ENCODE data around the gene TRPC6.

Gene TRPC6

DNA sequence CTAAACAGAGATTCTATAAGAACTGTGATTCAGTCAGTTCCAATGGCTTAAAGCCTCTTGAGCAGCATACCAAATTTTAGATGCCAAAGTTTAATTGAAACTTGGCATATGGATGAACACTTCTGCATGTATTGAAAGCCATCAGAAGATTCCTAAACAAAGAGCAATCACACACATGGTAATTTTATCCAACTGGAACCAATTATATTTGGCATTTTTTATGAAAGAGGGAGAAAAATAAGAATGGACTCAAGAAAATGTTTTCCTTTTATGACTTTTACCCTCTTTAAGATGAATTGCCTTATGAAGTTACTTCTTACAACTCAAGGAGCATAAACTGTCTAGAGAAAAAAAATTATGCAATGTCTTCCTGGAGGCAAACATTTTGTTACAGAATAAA lies 7.4 kb downstream of the TRPC6 start:
- Histone ChIP-seq H3K27ac (ENCODE audit: low read depth, low read length) (no peak overlapping the region), H3K36me3 (ENCODE audit: control insufficient read depth, insufficient read depth, low read length) (no peaks in the 10 kb centered on the region), H3K9ac (ENCODE audit: low read length) (no peak overlapping the region), H3K4me3 (ENCODE audit: low read length) (no peak overlapping the region), H3K4me1 (ENCODE audit: control insufficient read depth, insufficient read depth, low read length) (peaks cover 4% of the 10 kb centered on the region), H3K27me3 (ENCODE audit: control insufficient read depth, insufficient read depth, low read length) (no peaks in the 10 kb centered on the region)

DNA sequence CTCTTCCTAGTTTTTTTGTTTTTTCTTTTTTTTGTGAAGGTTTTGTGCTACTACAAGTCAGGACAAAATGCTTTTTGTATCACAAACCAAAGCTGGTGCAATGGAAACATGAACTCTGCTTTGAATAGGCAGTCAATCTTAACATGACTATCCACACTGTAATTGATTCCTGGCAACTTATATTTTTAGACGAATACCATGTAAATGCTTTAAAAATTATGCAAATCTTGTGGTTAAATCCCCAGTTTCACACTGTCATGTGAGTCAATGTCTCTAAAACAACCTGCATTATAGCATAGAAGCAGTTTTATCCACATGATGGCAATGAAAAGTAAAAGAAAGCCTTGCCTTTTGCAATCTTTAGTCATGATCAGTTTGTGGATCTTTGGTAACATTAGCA lies 8.9 kb downstream of the TRPC6 start:
- peaks cover 4% of the 10 kb centered on the region for H3K4me1 ChIP-seq (ENCODE audit: control insufficient read depth, insufficient read depth, low read length)
- H3K4me3 ChIP-seq (ENCODE audit: low read length), result no peak overlapping the region
- H3K36me3 ChIP-seq (ENCODE audit: control insufficient read depth, insufficient read depth, low read length), result no peaks in the 10 kb centered on the region
- H3K27ac ChIP-seq (ENCODE audit: low read depth, low read length), result no peak overlapping the region
- H3K9ac ChIP-seq (ENCODE audit: low read length), result no peak overlapping the region
- H3K27me3 ChIP-seq (ENCODE audit: control insufficient read depth, insufficient read depth, low read length), result no peaks in the 10 kb centered on the region

DNA sequence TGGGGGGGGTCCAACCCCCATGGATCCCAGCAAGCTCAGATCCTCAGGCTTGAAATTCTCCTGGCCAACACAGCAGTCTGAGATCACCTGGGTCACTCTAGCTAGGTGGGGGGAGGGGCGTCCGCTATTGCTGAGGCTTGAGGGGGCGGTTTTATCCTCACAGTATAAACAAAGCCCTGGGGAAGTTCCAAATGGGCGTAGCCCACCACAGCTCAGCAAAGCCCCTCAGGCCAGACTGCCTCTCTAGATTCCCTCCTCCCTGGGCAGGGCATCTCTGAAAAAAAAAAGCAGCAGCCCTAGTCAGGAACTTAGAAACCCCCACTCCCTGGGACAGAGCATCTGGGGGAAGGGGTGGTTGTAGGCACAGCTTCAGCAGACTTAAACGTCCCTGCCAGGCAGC lies 16.7 kb downstream of the TRPC6 start:
- no peaks in the 10 kb centered on the region for H3K36me3 ChIP-seq (ENCODE audit: control insufficient read depth, insufficient read depth, low read length)
- no peak overlapping the region for H3K27ac ChIP-seq (ENCODE audit: low read depth, low read length)
- H3K4me3 ChIP-seq (ENCODE audit: low read length), result no peak overlapping the region
- H3K27me3 ChIP-seq (ENCODE audit: control insufficient read depth, insufficient read depth, low read length), result no peaks in the 10 kb centered on the region
- H3K9ac ChIP-seq (ENCODE audit: low read length), result no peak overlapping the region
- no peaks in the 10 kb centered on the region for H3K4me1 ChIP-seq (ENCODE audit: control insufficient read depth, insufficient read depth, low read length)

DNA sequence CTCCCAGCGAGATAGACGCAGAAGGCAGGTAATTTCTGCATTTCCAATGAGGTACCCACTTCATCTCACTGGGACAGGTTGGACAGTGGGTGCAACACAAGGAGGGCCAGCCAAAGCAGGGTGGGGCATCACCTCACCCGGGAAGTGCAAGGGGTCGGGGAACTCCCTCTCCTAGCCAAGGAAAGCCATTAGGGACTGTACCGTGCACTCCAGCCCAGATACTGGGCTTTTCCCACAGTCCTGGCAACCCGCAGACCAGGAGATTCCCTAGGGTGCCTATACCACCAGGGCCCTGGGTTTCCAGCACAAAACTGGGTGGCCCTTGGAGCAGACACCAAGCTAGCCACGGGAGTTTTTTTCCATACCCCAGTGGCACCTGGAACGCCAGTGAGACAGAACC lies 17.2 kb downstream of the TRPC6 start:
- Histone ChIP-seq H3K36me3 (ENCODE audit: control insufficient read depth, insufficient read depth, low read length) (no peaks in the 10 kb centered on the region), H3K27ac (ENCODE audit: low read depth, low read length) (no peak overlapping the region), H3K9ac (ENCODE audit: low read length) (no peak overlapping the region), H3K27me3 (ENCODE audit: control insufficient read depth, insufficient read depth, low read length) (no peaks in the 10 kb centered on the region), H3K4me3 (ENCODE audit: low read length) (no peak overlapping the region), H3K4me1 (ENCODE audit: control insufficient read depth, insufficient read depth, low read length) (no peaks in the 10 kb centered on the region)

GRCh38 chr11:101563166-101563565 lies 20.6 kb downstream of the TRPC6 start:
- Histone ChIP-seq H3K4me3 (ENCODE audit: low read length) (no peak overlapping the region), H3K36me3 (ENCODE audit: control insufficient read depth, insufficient read depth, low read length) (no peaks in the 10 kb centered on the region), H3K4me1 (ENCODE audit: control insufficient read depth, insufficient read depth, low read length) (no peaks in the 10 kb centered on the region), H3K27ac (ENCODE audit: low read depth, low read length) (no peak overlapping the region), H3K9ac (ENCODE audit: low read length) (no peak overlapping the region), H3K27me3 (ENCODE audit: control insufficient read depth, insufficient read depth, low read length) (no peaks in the 10 kb centered on the region)

- Histone ChIP-seq H3K27me3 (ENCODE audit: control insufficient read depth, insufficient read depth, low read length) (no peaks in the 10 kb centered on the region), H3K4me3 (ENCODE audit: low read length) (no peak overlapping the region), H3K4me1 (ENCODE audit: control insufficient read depth, insufficient read depth, low read length) (peaks cover 5% of the 10 kb centered on the region), H3K36me3 (ENCODE audit: control insufficient read depth, insufficient read depth, low read length) (no peaks in the 10 kb centered on the region), H3K9ac (ENCODE audit: low read length) (no peak overlapping the region), H3K27ac (ENCODE audit: low read depth, low read length) (no peak overlapping the region)
Observed at GRCh38 chr11:101555366-101555765, 28.4 kb downstream of the TRPC6 start.

GRCh38 chr11:101553891-101554292 lies 29.9 kb downstream of the TRPC6 start:
- Histone ChIP-seq H3K36me3 (ENCODE audit: control insufficient read depth, insufficient read depth, low read length) (no peaks in the 10 kb centered on the region), H3K4me3 (ENCODE audit: low read length) (no peak overlapping the region), H3K4me1 (ENCODE audit: control insufficient read depth, insufficient read depth, low read length) (peaks cover 5% of the 10 kb centered on the region), H3K27ac (ENCODE audit: low read depth, low read length) (no peak overlapping the region), H3K27me3 (ENCODE audit: control insufficient read depth, insufficient read depth, low read length) (no peaks in the 10 kb centered on the region), H3K9ac (ENCODE audit: low read length) (no peak overlapping the region)

GRCh38 chr11:101552888-101553287 lies 30.9 kb downstream of the TRPC6 start:
- Histone ChIP-seq H3K27ac (ENCODE audit: low read depth, low read length) (no peak overlapping the region), H3K36me3 (ENCODE audit: control insufficient read depth, insufficient read depth, low read length) (no peaks in the 10 kb centered on the region), H3K4me1 (ENCODE audit: control insufficient read depth, insufficient read depth, low read length) (peaks cover 5% of the 10 kb centered on the region), H3K27me3 (ENCODE audit: control insufficient read depth, insufficient read depth, low read length) (no peaks in the 10 kb centered on the region), H3K4me3 (ENCODE audit: low read length) (no peak overlapping the region), H3K9ac (ENCODE audit: low read length) (no peak overlapping the region)

DNA sequence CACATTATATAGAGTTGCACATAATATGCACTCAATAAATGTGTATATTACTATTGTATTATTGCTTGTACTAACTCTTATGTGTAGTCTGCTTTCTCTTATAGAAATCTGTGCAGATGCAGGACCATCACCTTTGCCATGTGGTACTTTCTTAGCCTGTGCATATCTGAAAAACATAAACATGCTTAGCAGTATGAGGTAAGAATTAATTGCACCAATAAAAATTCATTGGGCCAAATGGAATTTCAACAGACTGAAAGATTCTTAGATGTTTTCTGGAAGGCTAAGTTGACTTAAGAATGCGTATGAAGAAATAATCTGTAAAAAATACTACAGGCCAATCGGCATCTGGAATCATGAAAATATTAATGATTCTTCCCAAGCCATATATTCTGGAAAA lies 55.3 kb downstream of the TRPC6 start:
- Histone ChIP-seq H3K4me3 (ENCODE audit: low read length) (no peak overlapping the region), H3K27me3 (ENCODE audit: control insufficient read depth, insufficient read depth, low read length) (no peaks in the 10 kb centered on the region), H3K27ac (ENCODE audit: low read depth, low read length) (no peak overlapping the region), H3K36me3 (ENCODE audit: control insufficient read depth, insufficient read depth, low read length) (no peaks in the 10 kb centered on the region), H3K9ac (ENCODE audit: low read length) (no peak overlapping the region), H3K4me1 (ENCODE audit: control insufficient read depth, insufficient read depth, low read length) (no peaks in the 10 kb centered on the region)

DNA sequence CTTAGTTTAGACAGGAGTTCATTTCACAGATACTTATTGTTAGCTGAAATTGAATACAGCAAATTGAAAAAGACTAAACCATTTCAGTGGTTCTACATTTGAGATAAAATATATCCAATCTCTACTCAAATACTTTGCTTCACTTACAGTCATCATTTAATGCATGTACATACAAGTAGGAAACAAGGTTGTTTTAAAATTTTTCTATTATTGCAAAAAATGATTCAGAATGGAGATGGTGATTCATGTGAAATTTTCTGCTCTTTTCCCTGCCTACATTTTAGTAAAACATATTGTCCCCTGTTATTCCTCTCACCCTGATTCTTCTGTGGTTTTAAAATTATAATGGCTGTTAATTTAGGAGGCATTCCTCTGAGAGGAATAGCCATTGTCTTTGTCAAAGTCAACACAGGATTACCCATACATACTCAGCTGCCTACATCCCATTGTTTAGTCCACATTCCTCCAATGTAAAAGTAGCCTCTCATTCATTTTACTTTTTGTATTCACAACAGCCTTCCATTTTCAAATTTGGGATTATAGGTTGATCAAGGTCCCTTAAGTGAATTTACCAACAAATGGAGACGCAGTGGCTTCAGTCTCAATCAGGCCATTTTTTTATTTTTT lies 60.1 kb downstream of the TRPC6 start:
- Histone ChIP-seq H3K9ac (ENCODE audit: low read length) (no peak overlapping the region), H3K4me1 (ENCODE audit: control insufficient read depth, insufficient read depth, low read length) (no peaks in the 10 kb centered on the region), H3K27ac (ENCODE audit: low read depth, low read length) (no peak overlapping the region), H3K27me3 (ENCODE audit: control insufficient read depth, insufficient read depth, low read length) (no peaks in the 10 kb centered on the region), H3K4me3 (ENCODE audit: low read length) (no peak overlapping the region), H3K36me3 (ENCODE audit: control insufficient read depth, insufficient read depth, low read length) (no peaks in the 10 kb centered on the region)

DNA sequence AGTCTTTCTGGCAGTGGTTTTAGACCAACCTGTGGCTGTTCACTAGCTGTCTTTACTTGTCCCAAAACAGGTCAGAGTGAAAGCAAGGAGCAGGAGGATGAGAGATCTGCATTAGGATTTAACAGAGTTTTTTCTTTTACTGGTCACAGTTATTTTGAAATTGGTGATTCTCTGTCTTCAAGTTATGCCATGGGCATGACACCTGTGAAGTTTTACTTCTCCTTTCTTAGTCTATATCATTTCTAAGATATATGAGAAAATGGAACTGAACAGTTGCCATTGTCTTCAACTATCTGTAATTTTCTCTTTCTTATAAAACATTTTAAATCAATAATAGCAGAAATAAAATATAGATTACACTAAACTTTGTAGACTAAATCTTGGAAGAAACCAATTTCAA lies 60.6 kb downstream of the TRPC6 start:
- H3K4me1 ChIP-seq (ENCODE audit: control insufficient read depth, insufficient read depth, low read length), result no peaks in the 10 kb centered on the region
- H3K27me3 ChIP-seq (ENCODE audit: control insufficient read depth, insufficient read depth, low read length), result no peaks in the 10 kb centered on the region
- H3K36me3 ChIP-seq (ENCODE audit: control insufficient read depth, insufficient read depth, low read length), result no peaks in the 10 kb centered on the region
- H3K9ac ChIP-seq (ENCODE audit: low read length), result no peak overlapping the region
- H3K27ac ChIP-seq (ENCODE audit: low read depth, low read length), result no peak overlapping the region
- no peak overlapping the region for H3K4me3 ChIP-seq (ENCODE audit: low read length)

DNA sequence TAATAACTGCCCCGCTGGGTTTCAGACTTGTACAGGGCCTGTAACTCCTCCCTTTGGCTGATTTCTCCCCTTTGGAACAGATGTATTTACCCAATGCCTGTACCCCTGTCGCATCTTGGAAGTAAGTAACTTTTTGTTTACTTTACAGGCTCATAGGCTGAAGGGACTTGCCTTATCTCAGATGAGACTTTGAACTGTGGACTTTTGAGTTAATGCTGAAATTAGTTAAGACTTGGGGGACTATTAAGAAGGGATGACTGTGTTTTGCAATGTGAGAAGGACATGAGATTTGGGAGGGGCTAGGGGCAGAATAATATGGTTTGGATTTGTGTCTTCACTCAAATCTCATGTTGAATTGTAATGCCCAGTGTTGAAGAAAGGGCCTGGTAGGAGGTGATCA lies 62.0 kb downstream of the TRPC6 start:
- no peaks in the 10 kb centered on the region for H3K4me1 ChIP-seq (ENCODE audit: control insufficient read depth, insufficient read depth, low read length)
- no peak overlapping the region for H3K27ac ChIP-seq (ENCODE audit: low read depth, low read length)
- H3K9ac ChIP-seq (ENCODE audit: low read length), result no peak overlapping the region
- H3K4me3 ChIP-seq (ENCODE audit: low read length), result no peak overlapping the region
- no peaks in the 10 kb centered on the region for H3K36me3 ChIP-seq (ENCODE audit: control insufficient read depth, insufficient read depth, low read length)
- no peaks in the 10 kb centered on the region for H3K27me3 ChIP-seq (ENCODE audit: control insufficient read depth, insufficient read depth, low read length)

DNA sequence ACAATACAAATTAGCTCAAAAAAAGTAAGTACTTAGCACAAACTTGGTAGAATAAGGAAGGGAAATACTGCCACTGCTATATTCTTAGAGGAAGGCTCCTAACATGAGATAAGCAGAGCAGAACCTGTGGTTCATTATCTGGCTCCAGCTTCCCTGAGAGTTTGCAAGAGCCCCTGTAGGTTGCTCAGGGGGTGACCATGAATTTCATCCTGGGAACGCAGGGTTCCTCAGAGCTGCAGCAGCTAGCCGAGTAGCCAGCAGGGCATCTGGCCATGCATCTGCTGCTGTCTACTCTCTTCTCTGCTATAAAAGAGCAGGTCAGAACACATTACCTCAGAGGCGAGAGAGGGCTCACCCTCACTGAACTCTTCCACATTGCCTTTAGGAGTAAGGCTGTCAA lies 67.3 kb downstream of the TRPC6 start:
- Histone ChIP-seq H3K9ac (ENCODE audit: low read length) (no peak overlapping the region), H3K4me3 (ENCODE audit: low read length) (no peak overlapping the region), H3K27ac (ENCODE audit: low read depth, low read length) (no peak overlapping the region), H3K27me3 (ENCODE audit: control insufficient read depth, insufficient read depth, low read length) (no peaks in the 10 kb centered on the region), H3K36me3 (ENCODE audit: control insufficient read depth, insufficient read depth, low read length) (no peaks in the 10 kb centered on the region), H3K4me1 (ENCODE audit: control insufficient read depth, insufficient read depth, low read length) (no peaks in the 10 kb centered on the region)

All from rectal smooth muscle tissue (tissue), 1 donor.